Lower leg skin (tissue), 4 donors: Measurements from ENCODE around the gene PKD2. TPM values are rescaled to one million over a fixed set of nuclear protein-coding genes. Genes with fewer than 3 reads are reported as not detected.

ENCODE experiments used
- DNase-seq, 2 donors: peaks; one replicate each; pipeline ENCODE4 v3.0.0-alpha.2; 2019; ENCODE audit warnings: low spot score in 2 of 2
- H3K4me3 ChIP-seq: fragments of 200-600 bp; sonication (generic); 2 replicates; pipeline ENCODE4 v1.5.1; 2017; ENCODE audit warnings: mild to moderate bottlenecking, low read depth; ENCODE audit not compliant: poor library complexity, severe bottlenecking
- POLR2A ChIP-seq, 2 donors: fragments of 450-650 bp; IDR thresholded peaks; one replicate each; pipeline ENCODE4 v1.6.1; 2016 to 2017; ENCODE audit warnings: antibody characterized with exemption in 2 of 2, mild to moderate bottlenecking in 1 of 2, moderate library complexity in 1 of 2
- WGBS, 2 donors: methylation state at CpG; one replicate each; pipeline ENCODE4 v1.1.5; 2018; 5-methylcytosine and 5-hydroxymethylcytosine counted together
- intact Hi-C: fragments of 100-400 bp; cut with DNase I; formaldehyde crosslinking; loops from one replicate; pipeline ENCODE4 v1.15.0; 2023; ENCODE audit warnings: low total_unique reads
- total RNA-seq, 4 donors: library from RNA; depleted of rRNA; stranded (reverse); fragments of >200 nt; gene quantifications; one replicate each; pipeline ENCODE4 v1.1.0, GENCODE V29; 2016
- TF ChIP-seq, protein P1 (sequence below), 3 donors: fragments of 450-650 bp; IDR thresholded peaks; one replicate each; pipeline ENCODE4 v1.5.1; 2016; ENCODE audit warnings: antibody characterized with exemption in 3 of 3, mild to moderate bottlenecking in 3 of 3, moderate library complexity in 2 of 3

The PKD2 gene
- total RNA-seq, 4 donors from 2014 or later = 17.3 to 25.4 (median 21.7) TPM

- TF ChIP-seq POLR2A (IDR thresholded peaks at IDR 0.05) = no peak
- TF ChIP-seq, protein P1, sequence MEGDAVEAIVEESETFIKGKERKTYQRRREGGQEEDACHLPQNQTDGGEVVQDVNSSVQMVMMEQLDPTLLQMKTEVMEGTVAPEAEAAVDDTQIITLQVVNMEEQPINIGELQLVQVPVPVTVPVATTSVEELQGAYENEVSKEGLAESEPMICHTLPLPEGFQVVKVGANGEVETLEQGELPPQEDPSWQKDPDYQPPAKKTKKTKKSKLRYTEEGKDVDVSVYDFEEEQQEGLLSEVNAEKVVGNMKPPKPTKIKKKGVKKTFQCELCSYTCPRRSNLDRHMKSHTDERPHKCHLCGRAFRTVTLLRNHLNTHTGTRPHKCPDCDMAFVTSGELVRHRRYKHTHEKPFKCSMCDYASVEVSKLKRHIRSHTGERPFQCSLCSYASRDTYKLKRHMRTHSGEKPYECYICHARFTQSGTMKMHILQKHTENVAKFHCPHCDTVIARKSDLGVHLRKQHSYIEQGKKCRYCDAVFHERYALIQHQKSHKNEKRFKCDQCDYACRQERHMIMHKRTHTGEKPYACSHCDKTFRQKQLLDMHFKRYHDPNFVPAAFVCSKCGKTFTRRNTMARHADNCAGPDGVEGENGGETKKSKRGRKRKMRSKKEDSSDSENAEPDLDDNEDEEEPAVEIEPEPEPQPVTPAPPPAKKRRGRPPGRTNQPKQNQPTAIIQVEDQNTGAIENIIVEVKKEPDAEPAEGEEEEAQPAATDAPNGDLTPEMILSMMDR (IDR thresholded peaks at IDR 0.05) = no peak
- intact Hi-C loops = loop anchor here (10.0 kb wide), 1 partner anchor 477 kb away; no protein-coding TSS in a partner anchor
- no peak for DNase-seq
- no peak overlapping the region for H3K4me3 ChIP-seq
- WGBS, 2 donors = 67 to 71% methylated on average over 4 of the region's 4 CpGs
Observed at GRCh38 chr4:88037936-88038335, 30.5 kb downstream of the PKD2 start.

DNA sequence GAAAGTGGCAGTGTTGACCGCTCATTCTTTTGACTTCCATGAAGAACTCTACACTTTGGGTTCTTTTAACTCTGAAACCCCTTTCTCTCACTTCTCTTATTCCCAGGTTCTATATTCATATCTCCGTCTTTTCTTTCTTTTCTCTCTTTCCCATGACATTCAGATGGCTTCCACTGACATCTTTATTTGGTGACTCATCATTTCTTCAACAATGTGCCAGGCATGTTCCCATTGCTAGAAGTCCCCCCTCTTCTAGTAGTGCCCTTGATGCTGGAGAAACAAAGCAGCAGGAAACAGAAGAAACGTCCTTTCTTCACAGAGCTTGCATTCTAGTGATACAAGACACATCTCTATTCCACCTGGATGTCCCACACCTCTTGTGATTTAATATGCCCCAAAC lies 33.3 kb downstream of the PKD2 start:
- no peak overlapping the region for H3K4me3 ChIP-seq
- 85 to 93% methylated on average over 3 of the region's 3 CpGs for WGBS, 2 donors
- intact Hi-C loops = no loop called here
- TF ChIP-seq, protein P1 (IDR thresholded peaks at IDR 0.05) = no peak
- TF ChIP-seq POLR2A (IDR thresholded peaks at IDR 0.05) = no peak
- no peak for DNase-seq

GRCh38 chr4:88041626-88042025 lies 34.2 kb downstream of the PKD2 start:
- TF ChIP-seq, protein P1 (IDR thresholded peaks at IDR 0.05) = no peak
- DNase-seq = no peak
- intact Hi-C loops = no loop called here
- no peak overlapping the region for H3K4me3 ChIP-seq
- 49 to 66% methylated on average over 2 of the region's 2 CpGs for WGBS, 2 donors

GRCh38 chr4:88043001-88043400 lies 35.6 kb downstream of the PKD2 start:
- 74 to 95% methylated on average over 1 of the region's 1 CpG for WGBS, 2 donors
- intact Hi-C loops = no loop called here
- TF ChIP-seq POLR2A (IDR thresholded peaks at IDR 0.05) = no peak
- TF ChIP-seq, protein P1 (IDR thresholded peaks at IDR 0.05) = no peak
- H3K4me3 ChIP-seq = no peak overlapping the region
- DNase-seq = no peak

DNA sequence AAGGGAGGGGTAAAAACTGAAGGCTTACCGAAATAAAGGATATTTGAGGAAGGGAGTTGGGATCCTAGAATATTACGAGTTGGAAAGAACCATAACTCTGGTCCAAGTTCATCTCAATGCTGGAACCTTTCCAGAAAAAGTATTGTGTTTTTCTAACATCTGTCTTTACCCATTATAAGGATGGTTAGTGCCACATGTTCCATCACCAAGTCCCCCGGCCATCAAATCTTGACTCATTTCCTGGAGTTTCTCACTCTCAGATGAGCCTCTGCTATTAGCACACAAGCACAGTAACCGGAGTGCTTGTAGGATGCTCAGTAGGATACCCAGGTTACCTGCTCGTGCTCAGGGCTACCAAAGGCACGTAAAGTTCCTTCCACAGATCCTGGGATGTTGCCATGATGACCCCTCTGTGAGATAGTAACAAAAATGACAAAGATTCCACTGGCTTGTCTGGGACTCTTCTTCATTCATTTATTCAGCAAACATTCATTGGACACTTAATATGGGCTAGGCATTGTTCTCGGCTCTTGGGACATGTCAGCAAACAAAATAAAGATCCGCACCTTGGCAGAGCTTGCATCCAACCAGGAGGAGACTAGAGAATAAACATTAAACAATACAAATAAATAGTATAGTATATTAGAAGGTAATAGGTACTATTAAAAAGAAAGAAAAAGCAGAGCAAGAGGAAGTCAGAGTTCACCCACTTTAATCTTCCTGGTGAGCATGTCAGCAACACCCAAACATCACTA lies 36.3 kb downstream of the PKD2 start:
- TF ChIP-seq POLR2A (IDR thresholded peaks at IDR 0.05) = no peak
- TF ChIP-seq, protein P1 (IDR thresholded peaks at IDR 0.05) = no peak
- intact Hi-C loops = no loop called here
- 87 to 89% methylated on average over 8 of the region's 8 CpGs for WGBS, 2 donors
- no peak for DNase-seq
- H3K4me3 ChIP-seq = no peak overlapping the region

GRCh38 chr4:88045021-88045420 lies 37.6 kb downstream of the PKD2 start:
- DNase-seq = no peak
- intact Hi-C loops = no loop called here
- H3K4me3 ChIP-seq = no peak overlapping the region
- TF ChIP-seq, protein P1 (IDR thresholded peaks at IDR 0.05) = no peak
- no peak for TF ChIP-seq POLR2A (IDR thresholded peaks at IDR 0.05)
